ENCODE measurements around the gene DNAH8.
A peak's percentile ranks its signal among the peaks of the same experiment; 100 is the strongest.

The DNAH8 gene

DNA sequence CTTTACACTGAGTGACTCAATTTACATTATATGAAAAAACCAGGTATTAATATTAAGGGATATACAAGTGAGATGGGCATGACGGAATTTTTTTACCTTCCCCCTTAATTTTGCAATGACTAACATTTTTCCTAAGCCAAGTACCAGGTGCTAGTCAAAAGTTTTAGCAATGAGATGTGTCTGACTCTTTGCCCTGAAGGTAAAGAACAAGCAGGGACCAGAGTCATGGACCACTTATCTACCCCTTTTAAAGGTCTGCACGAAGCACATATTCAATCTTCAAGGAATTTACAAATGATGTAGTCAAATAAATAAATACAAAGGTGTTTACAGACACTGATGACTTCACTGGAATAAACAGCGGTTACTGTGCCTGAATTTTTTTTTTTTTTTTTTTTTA is 13.6 kb upstream of the DNAH8 start:
- no peak for DNase-seq

DNA sequence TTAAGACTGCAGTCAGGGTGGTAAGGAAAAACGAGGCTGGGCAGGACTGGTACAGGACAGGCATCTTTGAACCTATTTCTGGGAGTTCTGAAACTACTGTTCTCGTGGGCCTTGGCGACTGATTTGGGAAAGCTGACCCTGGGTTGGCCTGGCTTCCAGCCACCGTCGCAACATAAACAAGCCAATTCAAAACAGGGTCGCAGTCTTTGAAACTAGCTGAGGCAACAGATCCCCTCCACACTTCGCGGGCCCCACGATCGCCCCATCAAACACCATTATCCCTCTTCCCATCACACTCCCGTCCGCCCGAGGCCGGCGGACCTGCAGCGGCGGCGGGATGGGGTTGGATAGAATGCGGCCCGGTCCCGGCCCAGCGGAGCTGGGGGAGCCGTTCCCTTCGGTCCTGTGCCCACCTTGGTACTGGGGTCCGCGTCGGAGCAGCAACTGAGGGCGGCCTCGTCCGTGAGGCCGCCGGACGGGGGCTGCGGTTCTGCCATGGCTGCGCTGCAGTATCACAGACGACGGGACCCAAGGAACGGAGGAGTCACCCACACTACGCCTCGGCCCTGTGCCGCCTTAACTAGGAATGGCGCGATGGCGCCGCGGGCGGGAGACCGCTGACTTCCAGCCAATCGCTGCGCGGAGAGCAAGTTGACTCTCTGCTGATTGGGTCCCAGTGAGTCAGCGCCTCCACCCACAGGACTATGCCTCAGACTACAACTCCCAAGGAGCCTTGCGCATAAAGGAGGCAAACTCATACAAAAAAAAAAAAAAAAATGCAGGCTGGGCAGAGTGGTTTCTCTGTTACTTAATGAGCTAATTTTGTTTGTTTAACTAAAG is 12.3 kb upstream of the DNAH8 start, which contains the start of gene GLO1:
TSS of gene GLO1 (minus strand) at position 588 of the 840 bp plus-strand sequence. CDS start at position 497, 91 bp downstream.
- DNase-seq, result peak; percentile 98

DNA sequence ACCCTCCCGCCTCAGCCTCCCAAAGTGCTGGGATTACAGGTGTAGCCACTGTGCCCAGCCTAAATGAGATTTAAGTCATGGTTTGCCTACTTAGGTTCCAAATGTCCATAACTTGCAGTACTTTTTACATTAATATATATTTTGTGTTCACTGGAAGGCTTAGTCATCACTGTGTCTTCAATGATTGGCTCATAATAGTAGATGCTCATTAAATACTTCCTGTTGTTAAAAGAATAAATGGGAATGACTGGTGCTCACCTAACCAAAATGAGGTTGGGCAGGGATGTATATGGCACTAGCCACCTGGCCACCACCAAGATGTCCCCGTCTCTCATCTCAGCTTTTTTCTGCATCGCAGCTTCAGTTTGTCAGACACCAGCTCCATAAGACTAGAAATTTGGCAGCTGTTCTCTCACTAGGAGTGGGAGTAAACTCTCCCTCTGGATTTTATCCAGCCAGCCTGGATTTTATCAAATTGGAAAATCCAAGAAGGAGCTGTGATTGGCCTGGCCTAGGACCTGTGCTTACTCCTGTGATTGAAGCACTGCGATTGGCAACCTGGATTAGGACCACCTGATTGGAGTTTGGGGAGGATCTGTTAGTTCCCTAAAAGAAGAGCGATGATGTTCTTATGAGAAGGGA is 11.0 kb upstream of the DNAH8 start:
- DNase-seq, result no peak

DNA sequence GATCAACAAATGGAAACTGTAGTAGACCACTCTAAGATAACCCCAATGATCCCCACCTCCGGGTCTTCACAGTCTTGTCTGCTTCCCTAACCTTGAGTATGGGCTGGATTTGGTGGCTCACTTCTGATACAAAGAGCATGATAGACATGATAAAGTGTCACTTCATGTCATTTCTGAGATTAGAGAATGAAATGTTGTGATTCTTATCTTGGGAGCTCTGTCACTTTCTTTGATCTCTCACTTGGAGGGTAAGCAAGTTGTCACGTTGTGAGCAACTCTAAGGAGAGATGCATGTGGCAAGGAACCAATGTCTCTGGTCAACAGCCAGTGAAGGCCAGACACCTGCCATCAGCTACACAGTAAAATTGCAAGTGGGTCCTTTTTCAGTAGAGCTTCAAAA is 9.2 kb upstream of the DNAH8 start:
- no peak for DNase-seq

DNA sequence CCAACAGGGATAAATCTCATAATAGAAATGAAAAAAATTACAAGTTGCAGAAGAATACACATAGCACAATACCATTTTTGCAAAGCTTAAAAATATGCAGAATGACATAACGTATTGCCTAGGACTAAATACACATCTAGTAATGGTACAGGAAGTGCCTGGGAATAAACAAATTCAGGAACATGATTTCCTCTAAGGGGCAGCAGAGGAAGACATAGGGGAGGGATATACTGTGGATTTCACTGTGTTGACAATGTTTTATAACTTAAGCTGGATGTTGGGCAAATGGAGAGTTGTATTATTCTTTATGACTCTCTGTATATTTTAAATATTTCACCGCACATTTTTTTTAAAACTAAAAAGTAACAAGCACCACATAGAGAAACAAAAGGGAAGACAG is 6.6 kb upstream of the DNAH8 start:
- DNase-seq, result no peak

DNA sequence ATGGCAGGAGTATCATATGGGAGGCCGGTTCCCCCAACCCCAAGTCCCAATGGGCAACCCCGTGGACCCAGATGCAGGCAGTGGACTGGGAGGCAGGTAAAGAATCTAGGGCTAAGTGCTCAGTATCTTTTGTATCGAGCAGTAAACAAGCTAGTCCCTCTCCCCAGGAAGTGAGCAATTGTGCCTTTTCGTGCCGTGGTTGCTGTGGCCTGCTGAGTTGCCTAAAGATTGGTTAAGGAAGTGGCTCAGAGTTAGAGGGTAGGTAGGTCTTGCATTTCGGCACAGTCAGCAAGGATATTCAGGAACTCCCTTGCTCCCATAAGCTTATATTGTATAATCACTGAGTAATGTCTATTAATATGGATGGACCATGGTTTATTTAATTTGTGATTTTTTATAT is 1.3 kb upstream of the DNAH8 start:
- DNase-seq, result peak; percentile 18

DNA sequence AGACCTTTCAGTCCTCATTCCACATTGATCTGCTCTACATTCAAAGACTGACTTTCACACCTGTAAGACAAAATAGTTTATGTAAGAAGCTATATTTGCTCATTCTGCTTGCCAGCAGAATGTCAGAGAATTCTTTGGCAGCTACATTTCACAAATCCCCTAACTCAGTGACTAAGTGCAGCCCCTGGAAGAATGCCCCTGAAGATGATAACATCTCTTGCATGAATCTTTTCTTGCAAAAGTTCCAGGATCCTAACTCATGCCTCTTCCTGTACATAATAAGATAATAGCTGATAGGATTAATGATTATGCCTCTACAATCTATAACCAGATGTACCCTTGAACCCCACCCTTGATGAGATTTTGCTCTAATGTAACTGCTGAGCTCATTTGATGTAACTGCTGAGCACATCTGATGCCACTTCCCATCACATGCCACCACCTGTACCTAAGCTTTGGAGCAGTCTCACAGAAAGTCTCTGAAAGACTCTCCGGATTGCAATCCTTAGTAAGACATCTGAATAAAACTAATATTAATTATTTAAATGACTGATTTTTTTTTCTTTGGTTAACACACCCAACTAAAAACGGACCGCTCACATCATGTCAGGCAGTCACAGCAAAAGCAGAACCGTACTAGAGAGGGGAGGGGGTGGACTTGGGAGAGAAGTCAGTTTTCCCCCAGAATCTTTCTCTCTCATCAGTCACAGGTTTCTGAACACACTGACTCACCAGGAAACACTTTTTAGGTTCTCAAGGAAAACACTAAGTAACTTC is 684 bp upstream of the DNAH8 start:
- DNase-seq, result peak; percentile 15

DNA sequence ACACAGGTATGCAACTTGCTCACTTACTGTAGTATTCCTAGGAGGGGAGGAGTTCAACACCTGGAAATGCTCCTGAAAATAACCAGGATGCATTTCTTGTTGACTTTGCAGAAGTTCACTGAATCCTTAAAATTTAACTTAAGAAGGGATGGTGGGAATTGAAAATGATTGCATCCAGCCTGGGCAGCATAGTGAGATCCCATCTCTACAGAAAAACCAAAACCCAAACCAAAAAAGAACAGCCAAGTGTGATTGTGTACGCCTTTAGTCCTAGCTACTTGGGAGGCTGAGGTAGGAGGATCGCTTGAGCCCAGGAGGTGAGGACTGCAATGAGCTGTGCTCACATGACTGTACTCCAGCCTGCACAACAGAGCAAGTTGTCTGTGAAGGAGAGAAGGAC is 1.7 kb downstream of the DNAH8 start:
- DNase-seq, result no peak

DNA sequence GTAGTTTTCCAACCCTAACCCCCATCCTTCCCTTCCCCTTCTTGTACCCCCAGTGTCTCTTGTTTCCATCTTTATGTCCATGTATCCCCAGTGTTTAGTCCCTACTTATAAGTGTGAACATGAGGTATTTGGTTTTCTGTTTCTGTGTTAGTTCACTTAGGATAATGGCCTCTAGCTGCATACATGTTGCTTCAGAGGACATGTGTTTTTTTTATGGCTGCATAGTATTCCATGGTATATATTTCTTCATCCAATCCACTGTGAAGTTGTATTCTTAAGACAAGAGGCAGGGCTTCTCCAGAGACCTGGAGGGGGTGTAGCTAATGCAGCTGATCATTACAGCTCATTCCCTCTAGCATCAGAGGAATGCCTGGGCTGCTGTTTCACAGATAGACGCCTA is 4.2 kb downstream of the DNAH8 start:
- no peak for DNase-seq

DNA sequence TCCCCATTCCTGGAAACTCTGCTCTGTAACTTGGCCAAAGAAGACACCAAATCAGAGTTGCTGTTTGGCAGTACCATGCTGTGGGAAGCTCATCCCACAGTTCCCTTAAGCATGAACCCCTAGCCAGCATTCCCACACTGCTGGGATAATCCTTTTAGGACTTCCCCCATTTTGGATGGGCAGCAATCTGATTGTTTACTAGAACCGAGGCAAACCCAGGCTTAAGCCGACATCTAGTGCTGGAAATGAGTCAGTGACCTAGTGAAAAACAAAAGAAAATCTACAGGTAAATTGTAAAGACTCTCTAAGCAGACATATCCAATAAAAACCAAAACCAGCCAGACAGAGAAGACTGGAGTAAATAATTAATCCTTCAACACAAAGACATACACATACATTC is 5.2 kb downstream of the DNAH8 start:
- no peak for DNase-seq

DNA sequence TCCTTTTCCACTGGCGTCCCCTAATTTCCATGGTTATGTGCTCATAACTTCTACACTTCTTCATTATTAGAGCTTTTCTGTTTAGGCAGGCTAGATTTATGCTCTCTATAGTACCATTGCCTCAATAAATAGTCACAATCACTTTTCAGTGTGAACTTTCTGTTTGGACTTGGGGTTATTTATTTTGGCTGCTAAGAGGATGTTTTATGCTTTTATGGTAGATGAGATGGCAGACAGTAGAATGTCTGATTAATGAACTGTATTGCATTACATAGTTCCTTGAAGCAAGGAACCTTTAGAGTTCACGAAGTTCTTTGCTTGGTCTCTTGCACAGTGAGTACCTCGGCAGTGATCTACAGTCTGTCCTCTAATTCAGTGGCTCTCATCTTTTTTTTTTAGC is 6.9 kb downstream of the DNAH8 start:
- DNase-seq, result no peak

DNA sequence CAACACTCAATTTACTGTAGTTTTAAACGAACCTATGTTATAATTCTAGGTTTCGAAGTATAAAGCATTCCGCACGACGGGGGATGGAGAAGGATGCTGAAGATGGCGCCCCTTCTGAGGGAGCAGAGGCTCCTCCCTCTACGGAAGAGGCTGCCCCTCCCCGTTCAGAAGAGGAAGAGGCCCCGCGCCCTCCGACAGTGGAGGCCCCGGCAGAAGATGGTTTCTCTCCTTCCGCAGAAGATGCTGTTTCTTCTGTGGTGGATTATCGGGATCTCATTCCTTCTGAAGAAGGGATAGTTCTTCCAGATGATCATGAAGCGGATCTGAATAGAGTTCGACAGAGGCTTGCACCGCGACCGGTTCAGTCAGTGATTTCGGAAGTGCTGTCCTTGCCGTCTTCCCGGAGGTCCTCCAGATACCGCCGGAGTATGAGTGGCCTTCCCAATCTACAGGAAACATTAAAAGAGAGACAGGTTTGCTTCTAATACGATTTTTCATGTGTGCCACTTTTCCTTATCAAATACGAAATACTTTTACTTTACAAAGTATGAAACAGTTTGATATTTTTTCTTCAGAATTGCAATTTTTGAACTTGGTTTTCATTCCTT is 7.7 kb downstream of the DNAH8 start:
- DNase-seq, result no peak

DNA sequence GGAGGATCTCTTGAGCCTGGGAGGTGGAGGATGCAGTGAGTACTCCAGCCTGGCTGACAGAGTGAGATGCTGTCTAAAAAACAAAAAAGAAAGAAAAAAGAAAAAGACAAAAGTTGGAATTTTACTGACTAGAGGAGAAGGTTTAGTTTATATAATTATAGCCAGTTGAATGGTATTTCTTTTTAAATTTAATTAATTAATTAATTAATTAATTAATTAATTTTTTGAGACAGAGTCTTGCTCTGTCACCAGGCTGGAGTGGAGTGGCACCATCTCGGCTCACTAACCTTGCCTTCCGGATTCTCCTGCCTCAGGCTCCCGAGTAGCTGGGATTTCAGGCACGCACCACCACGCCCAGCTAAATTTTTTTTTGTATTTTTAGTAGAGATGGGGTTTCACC is 8.7 kb downstream of the DNAH8 start:
- no peak for DNase-seq

DNA sequence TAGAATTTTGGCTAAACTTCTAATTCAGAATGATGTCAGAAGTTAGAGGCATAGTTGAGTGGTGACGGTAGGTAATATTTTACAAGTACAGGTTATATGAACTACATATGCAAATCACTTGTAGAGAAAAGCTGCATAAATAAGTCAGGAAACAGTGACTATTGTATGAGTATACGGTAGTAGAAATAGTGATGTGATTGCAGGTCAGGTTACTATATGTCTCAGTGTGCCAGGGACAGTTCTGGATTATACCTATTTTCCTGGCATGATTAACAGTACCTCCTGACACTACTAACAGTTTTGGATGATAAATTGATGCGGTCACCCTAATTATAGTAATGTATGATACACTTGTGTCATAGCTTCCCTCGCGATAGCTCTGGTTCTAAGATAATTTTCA is 9.2 kb downstream of the DNAH8 start:
- DNase-seq, result no peak

DNA sequence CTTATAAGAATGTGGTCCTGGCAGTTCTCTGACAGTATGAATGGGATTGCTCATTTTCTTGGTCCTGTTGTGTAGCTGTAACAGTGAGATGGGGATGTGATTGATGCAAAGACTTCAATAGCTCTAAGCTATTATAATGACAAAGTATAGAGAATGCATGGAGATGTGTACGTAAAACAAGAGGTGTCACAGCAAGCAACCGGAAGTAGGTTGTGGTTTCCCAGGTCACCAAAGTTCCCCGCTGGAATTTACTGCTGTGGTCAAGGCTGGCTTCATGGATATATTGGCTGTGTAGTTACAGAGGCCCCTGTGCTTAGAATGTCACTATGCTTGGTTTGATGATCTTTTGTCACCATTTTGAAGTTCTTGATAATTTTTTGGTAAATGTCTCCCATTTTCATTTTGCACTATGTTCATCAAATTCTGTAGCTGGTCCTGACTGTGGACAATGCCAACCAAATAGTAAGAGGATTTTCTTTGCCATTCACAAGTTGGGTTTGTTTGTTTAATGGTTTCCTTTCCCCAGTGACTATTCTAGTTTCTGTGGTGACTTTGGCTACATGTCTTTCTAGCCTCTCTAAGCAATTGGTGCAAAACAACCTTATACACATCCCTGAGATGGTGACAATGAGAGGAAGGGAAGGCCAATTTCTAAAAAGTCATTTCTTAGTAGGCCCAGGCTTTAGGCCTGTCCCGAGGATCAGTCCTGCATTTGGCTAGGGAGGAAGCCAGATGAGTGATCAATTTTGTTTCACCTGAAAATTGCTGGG is 10.5 kb downstream of the DNAH8 start:
- DNase-seq, result no peak

DNA sequence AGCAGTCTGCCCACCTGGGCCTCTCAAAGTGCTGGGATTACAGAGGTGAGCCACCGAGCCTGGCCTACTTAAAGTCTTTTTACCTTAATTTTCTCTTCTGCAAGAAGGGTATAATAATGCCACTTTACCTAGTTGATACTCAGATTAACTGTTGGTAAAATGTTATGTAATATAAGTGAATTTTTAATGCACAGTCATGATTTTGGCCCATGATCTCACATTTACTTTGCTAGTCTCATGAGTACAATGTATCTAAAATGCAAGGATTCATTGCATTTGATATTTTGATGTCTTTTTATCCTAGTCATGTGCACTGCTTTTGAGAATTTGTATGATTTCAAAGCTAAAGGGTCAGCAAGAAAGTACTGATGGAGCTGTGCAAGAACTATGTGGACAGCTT is 13.1 kb downstream of the DNAH8 start:
- no peak for DNase-seq

DNA sequence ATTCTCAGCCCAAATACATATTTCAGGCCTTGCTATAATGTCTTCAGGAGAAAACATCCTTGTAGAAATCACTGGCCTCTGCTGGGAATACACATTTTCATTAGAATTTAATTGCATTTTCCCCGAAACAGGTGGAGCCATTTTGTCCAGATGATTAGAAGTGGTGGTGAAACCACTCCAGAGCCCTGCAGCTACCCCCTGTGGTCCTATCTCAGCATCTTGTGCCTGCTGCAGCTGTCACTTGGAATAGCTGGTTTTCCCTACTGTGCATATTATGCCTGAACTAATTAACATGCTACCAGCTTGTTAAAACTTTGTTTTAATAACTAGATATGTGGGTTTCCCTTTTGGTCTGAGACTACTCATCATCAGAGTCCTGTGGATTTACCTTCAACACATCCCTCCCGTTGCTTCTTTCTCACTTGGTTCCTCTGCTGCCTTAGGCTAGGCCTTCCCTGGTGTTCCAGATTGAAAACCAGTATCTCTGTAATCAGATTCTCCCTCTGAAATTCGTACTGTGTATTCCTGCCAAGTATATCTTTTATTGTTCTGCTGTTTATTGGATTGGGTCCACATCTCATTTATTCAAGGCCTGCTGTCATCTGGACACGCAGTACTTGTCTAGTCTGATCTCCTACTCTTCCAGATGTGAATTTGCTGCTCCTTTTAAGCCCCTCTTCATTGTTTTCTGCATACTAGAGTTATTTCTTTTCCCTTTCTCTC is 15.2 kb downstream of the DNAH8 start:
- no peak for DNase-seq

DNA sequence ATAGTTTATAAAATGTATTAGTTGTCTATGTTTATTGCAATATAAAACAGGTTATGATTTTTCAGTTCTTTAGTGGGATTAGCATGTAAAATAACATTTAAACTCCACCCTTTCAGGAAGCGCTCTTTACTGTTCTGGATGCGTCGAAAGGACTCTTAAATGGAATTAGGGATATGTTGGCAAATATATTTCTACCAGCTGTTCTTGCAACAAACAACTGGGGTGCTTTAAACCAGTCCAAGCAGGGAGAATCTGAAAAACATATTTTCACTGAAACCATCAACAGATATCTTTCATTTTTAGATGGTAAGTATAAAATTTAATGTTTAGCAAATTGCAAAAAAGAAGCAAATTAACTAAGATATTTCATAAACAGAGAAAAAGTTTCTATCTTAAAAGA is 21.8 kb downstream of the DNAH8 start:
- no peak for DNase-seq

DNA sequence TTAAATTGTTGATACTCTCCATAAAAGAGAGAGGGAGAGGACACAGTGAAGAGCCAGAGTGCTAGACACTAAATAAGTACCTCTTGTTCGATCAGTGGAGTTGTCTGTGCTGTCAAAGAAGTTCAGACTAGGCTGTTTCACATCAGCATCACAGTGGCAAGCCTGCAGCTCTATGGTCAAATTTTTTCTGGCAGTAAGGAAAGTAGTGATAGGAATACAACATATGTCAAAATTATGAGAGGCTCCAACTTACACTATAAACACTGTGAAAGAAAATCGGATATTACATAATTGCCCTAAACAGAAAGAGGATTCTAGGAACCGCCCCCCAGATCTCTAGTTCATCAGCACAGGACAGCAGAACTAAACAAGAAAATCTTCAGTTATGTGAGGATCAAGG is 23.1 kb downstream of the DNAH8 start:
- no peak for DNase-seq

DNA sequence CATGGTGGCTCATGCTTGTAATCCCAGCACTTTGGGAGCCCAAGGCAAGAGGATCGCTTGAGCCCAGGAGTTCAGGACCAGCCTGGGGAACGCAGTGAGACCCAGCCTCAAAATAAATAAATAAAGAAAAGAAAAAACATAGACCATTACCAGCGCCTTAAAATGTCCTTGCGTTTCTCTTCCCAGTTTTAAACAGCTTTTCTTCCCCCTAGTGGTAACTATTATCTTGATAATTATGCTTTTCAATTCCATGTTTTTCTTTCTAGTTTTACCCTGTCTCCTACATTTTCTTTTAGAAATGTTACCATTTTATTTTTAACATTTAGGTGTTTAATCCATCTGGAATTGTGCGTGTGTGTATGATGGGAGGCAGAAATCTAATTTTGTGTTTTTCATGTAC is 24.4 kb downstream of the DNAH8 start:
- no peak for DNase-seq

DNA sequence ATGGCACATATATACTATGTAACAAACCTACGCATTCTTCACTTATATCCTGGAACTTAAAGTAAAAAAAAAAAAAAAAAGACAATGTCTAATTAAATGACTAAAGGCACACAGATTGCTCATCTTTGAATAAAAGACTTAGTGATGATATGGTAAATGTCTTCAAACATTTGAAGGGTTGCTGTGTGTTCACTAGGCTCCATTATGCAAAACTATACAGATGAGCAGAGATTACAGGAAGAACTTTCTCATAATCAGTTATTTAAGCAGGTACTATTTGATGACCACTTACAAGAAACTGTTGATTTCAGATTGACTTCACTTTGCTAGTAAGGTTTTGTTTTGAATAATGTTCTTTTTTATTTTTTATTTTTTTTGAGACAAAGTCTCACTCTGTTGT is 34.4 kb downstream of the DNAH8 start:
- DNase-seq, result no peak
